Tibial artery (tissue), 4 donors: ENCODE measurements around the gene ALDH1A1.
A peak's percentile ranks its signal among the peaks of the same experiment; 100 is the strongest.

Source experiments
- DNase-seq, 2 donors: peaks; one replicate each; pipeline ENCODE4 v3.0.0-alpha.2; 2019
- H3K27ac ChIP-seq, 2 donors: fragments of 200-600 bp; sonication (generic) in 1 of 2; 1 replicate in 1 of 2; 2 replicates in 1 of 2; pipeline ENCODE4 v1.5.1; 2018 to 2019; ENCODE audit warnings: mild to moderate bottlenecking in 1 of 2
- H3K27me3 ChIP-seq, 2 donors: fragments of 200-600 bp; sonication (generic) in 1 of 2; one replicate each; pipeline versions ENCODE4 v1.5.1 to v1.6.0; 2016 to 2019
- H3K36me3 ChIP-seq, 3 donors: fragments of 200-600 bp; sonication (generic) in 2 of 3; one replicate each; pipeline ENCODE4 v1.5.1; 2016 to 2019; ENCODE audit warnings: mild to moderate bottlenecking in 2 of 3
- H3K4me1 ChIP-seq, 4 donors: fragments of 200-600 bp; sonication (generic) in 2 of 4; 1 replicate in 3 of 4; 2 replicates in 1 of 4; pipeline ENCODE4 v1.5.1; 2016 to 2019
- H3K4me3 ChIP-seq, 2 donors: fragments of 200-600 bp; sonication (generic) in 1 of 2; 1 replicate in 1 of 2; 2 replicates in 1 of 2; pipeline ENCODE4 v1.5.1; 2018 to 2019; ENCODE audit warnings: mild to moderate bottlenecking in 2 of 2
- H3K9me3 ChIP-seq, 3 donors: fragments of 200-600 bp; sonication (generic) in 1 of 3; one replicate each; pipeline ENCODE4 v1.5.1; 2016 to 2019
- intact Hi-C: fragments of 100-400 bp; cut with DNase I; formaldehyde crosslinking; loops from one replicate; pipeline ENCODE4 v1.15.0; 2023; ENCODE audit warnings: low total_unique reads
- TF ChIP-seq, protein P1 (sequence below), 2 experiments: fragments of 200-600 bp in 1 of 2; fragments of 450-650 bp in 1 of 2; IDR thresholded peaks; one replicate each; pipeline ENCODE4 v1.5.1; 2017 to 2019; ENCODE audit warnings: antibody characterized with exemption in 2 of 2, mild to moderate bottlenecking in 1 of 2, moderate library complexity in 1 of 2

The ALDH1A1 gene

DNA sequence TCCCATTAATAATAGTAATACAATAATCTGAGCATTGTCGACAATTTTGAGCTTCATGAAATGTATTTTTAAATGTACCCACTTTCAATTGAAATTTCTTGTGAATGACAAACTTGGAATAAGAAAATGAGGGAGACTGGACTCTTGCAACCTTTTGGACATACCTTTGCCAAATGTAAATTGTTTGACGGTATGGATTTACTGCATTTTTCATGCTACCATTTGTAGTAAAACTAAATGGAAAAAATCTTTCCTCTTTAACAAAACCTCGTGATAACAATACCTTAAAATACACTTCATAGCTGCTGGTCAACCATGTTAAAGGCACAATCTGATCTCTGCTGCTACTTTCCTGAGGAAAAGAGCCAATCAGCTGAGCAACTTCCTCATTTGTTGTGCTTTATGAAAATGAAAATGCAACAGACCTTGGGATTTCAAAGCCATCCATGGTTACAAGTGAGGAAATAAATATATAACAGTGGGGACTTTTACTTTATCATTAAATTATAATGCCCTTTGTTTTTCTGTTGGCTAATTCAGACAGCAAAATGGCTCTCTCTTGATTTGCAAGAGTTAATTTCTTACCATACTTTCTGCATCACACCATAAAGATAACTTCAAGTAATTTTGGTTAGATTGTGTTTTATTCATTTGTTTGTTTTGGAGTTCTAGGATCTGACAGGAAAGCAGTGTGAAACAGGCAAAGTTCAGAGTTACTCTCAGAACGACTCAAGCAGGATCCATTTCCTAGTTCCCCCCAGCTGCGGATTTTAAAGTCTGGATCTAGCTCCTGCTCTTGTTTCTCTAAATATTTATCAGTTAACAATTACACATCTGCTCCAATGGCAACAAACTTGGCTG lies 1.1 kb downstream of the ALDH1A1 start:
- Histone ChIP-seq H3K4me1 (peaks cover 0 to 36% (median 0%) of the 10 kb centered on the region in 4 donors), H3K36me3 (no peaks in the 10 kb centered on the region), H3K27me3 (no peaks in the 10 kb centered on the region), H3K4me3 (peak overlapping the region; percentile 41 to 42), H3K27ac (peak overlapping the region; percentile 17 to 64), H3K9me3 (no peaks in the 10 kb centered on the region)
- no peak for DNase-seq
- TF ChIP-seq, protein P1, sequence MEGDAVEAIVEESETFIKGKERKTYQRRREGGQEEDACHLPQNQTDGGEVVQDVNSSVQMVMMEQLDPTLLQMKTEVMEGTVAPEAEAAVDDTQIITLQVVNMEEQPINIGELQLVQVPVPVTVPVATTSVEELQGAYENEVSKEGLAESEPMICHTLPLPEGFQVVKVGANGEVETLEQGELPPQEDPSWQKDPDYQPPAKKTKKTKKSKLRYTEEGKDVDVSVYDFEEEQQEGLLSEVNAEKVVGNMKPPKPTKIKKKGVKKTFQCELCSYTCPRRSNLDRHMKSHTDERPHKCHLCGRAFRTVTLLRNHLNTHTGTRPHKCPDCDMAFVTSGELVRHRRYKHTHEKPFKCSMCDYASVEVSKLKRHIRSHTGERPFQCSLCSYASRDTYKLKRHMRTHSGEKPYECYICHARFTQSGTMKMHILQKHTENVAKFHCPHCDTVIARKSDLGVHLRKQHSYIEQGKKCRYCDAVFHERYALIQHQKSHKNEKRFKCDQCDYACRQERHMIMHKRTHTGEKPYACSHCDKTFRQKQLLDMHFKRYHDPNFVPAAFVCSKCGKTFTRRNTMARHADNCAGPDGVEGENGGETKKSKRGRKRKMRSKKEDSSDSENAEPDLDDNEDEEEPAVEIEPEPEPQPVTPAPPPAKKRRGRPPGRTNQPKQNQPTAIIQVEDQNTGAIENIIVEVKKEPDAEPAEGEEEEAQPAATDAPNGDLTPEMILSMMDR (IDR thresholded peaks at IDR 0.05): no peak
- intact Hi-C loops: no loop called here

DNA sequence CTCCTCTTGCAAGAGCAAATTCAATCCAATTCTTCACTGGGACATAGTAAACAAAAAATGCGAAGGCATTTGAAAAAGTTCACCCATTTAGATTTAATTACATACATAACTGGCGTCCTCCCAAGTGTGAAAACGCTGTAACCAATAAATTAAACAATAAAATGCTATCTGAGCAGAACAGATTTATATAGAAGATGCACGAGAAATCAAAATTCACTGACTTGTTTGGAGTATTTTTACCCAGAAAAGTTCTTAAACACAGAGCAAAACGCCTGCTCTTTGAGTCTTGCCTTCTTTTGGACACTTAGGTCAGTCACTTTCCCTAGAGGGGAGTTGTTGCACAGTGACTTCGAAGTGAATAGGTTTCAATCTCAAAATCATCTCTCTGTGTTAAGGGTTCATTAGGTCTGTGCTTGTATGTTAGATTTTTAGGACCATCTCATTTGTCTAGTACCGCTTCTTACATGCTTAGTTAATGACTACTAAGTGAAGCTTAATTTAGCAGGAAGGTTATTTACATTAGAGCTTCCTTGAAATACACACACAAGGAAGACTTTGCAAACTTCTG lies 1.9 kb downstream of the ALDH1A1 start:
- Histone ChIP-seq H3K4me1 (peaks cover 0 to 36% (median 0%) of the 10 kb centered on the region in 4 donors), H3K4me3 (peak overlapping the region; percentile 41 to 42), H3K27ac (peak overlapping the region in 1 of 2 donors; percentile 64), H3K9me3 (no peaks in the 10 kb centered on the region), H3K27me3 (no peaks in the 10 kb centered on the region), H3K36me3 (no peaks in the 10 kb centered on the region)
- intact Hi-C loops: no loop called here
- no peak for DNase-seq
- TF ChIP-seq, protein P1 (IDR thresholded peaks at IDR 0.05): no peak

DNA sequence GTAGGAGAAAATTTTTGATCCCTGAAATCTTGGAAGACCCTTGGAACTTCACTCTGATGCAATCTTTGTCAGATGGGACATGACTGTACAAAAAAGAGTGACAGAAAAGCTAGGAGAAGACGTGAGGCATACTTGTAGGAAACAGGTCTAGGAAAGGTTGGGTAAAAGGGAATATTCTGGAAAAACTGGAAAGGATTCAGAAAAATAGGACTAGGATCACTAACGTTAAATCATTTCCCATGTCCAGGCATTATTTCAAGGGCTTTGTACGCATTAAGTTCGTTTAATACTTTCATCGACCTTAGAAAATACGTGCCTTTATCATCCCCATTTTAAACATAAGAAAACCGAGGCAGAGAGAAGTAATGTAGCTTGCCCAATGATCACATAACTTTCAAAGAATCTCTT lies 2.9 kb downstream of the ALDH1A1 start:
- H3K4me3 ChIP-seq: peak overlapping the region; percentile 41 to 42
- H3K9me3 ChIP-seq: no peaks in the 10 kb centered on the region
- no peaks in the 10 kb centered on the region for H3K27me3 ChIP-seq
- intact Hi-C loops: no loop called here
- H3K27ac ChIP-seq: peak overlapping the region; percentile 21 to 64
- no peak for DNase-seq
- TF ChIP-seq, protein P1 (IDR thresholded peaks at IDR 0.05): no peak
- peaks cover 0 to 30% (median 0%) of the 10 kb centered on the region in 4 donors for H3K4me1 ChIP-seq
- no peaks in the 10 kb centered on the region for H3K36me3 ChIP-seq

DNA sequence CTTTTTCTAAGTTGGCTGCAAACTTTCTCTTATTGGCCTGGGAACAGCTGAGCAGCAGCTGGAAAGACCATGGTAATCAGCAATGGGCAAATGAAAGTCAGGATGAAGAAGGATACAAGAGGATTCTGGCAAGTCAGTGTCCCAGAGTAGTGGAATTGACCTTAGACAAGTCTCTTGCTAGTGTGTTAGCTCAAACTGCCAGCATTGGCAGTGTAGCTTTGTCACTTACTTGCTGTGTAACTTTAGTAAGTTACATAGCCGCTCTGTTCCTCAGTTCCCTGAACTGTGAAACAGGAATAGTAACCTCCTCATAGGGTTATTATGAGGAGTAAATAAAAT lies 3.6 kb downstream of the ALDH1A1 start:
- H3K9me3 ChIP-seq: no peaks in the 10 kb centered on the region
- H3K36me3 ChIP-seq: no peaks in the 10 kb centered on the region
- DNase-seq: no peak
- no peaks in the 10 kb centered on the region for H3K27me3 ChIP-seq
- intact Hi-C loops: no loop called here
- peaks cover 0 to 23% (median 0%) of the 10 kb centered on the region in 4 donors for H3K4me1 ChIP-seq
- H3K27ac ChIP-seq: peak overlapping the region; percentile 40 to 64
- TF ChIP-seq, protein P1 (IDR thresholded peaks at IDR 0.05): no peak
- H3K4me3 ChIP-seq: peak overlapping the region; percentile 6 to 14

DNA sequence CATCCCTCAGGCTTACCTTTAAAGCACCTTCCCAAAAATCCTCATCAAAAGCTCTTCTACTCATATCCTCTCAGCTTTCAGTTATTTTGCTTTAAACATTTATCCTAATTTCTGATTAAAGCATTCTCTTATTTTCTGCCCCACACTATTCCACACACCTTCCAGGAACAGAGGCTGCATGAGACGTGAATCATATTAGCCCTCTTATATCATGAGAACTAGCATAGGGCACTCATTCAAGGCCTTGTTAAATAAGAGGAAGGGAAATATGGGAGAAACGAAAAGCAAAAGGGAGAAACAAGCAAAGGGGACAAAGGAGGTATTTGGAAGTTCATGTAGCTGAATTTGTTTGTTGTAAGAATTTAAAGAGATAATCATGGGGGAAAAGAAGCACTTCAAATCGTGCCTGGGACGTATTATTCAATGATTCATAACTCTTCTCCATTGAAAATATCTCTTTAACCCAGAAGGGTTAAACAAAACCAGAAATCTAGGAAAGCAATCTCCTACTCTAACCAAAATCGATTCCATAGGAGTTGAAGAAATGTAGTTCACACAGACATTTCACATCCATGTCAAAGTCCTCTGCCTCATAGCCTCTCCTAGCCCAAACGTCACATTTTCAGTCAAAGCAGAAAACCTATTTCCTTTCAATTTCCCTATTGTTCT lies 4.1 kb downstream of the ALDH1A1 start:
- Histone ChIP-seq H3K36me3 (no peaks in the 10 kb centered on the region), H3K9me3 (no peaks in the 10 kb centered on the region), H3K4me3 (peak overlapping the region; percentile 6 to 16), H3K27ac (peak overlapping the region; percentile 40 to 64), H3K27me3 (no peaks in the 10 kb centered on the region), H3K4me1 (peaks cover 0 to 18% (median 0%) of the 10 kb centered on the region in 4 donors)
- TF ChIP-seq, protein P1 (IDR thresholded peaks at IDR 0.05): no peak
- no peak for DNase-seq
- intact Hi-C loops: no loop called here
